Middle frontal gyrus (tissue), 1 donor: ENCODE measurements around the gene NPAS3.

ENCODE experiments used
- DNase-seq: peaks from one replicate; pipeline ENCODE4 v3.0.0-alpha.2; 2015; ENCODE audit warnings: low spot score; ENCODE audit errors: extremely low spot score

NPAS3 gene

GRCh38 chr14:33165144-33165925 lies 226.7 kb downstream of the NPAS3 start:
- DNase-seq = no peak

- DNase-seq = no peak
Observed at GRCh38 chr14:33165926-33166289, 227.2 kb downstream of the NPAS3 start.

GRCh38 chr14:33175951-33176350 lies 237.3 kb downstream of the NPAS3 start:
- DNase-seq = no peak

GRCh38 chr14:33184587-33184986 lies 245.9 kb downstream of the NPAS3 start:
- no peak for DNase-seq

GRCh38 chr14:33186656-33187055 lies 248.0 kb downstream of the NPAS3 start:
- no peak for DNase-seq

GRCh38 chr14:33188880-33189279 lies 250.2 kb downstream of the NPAS3 start:
- DNase-seq = no peak

GRCh38 chr14:33191855-33192254 lies 253.2 kb downstream of the NPAS3 start:
- no peak for DNase-seq

- no peak for DNase-seq
Observed at GRCh38 chr14:33194551-33194950, 255.9 kb downstream of the NPAS3 start.

- no peak for DNase-seq
Observed at GRCh38 chr14:33198684-33199083, 260.0 kb downstream of the NPAS3 start.

GRCh38 chr14:33201116-33201515 lies 262.4 kb downstream of the NPAS3 start:
- no peak for DNase-seq

- DNase-seq = no peak
Observed at GRCh38 chr14:33206981-33207380, 268.3 kb downstream of the NPAS3 start.

GRCh38 chr14:33207467-33208017 lies 268.9 kb downstream of the NPAS3 start:
- no peak for DNase-seq

- no peak for DNase-seq
Observed at GRCh38 chr14:33210311-33210710, 271.6 kb downstream of the NPAS3 start.

GRCh38 chr14:33218026-33218425 lies 279.3 kb downstream of the NPAS3 start:
- DNase-seq = no peak

- DNase-seq = no peak
Observed at GRCh38 chr14:33219957-33220356, 281.3 kb downstream of the NPAS3 start.

GRCh38 chr14:33229269-33229929 lies 290.7 kb downstream of the NPAS3 start:
- peak; percentile 68 for DNase-seq

- DNase-seq = no peak
Observed at GRCh38 chr14:33230021-33230420, 291.3 kb downstream of the NPAS3 start.

- no peak for DNase-seq
Observed at GRCh38 chr14:33232031-33232430, 293.4 kb downstream of the NPAS3 start.

GRCh38 chr14:33237115-33237740 lies 298.5 kb downstream of the NPAS3 start:
- DNase-seq = no peak

- no peak for DNase-seq
Observed at GRCh38 chr14:33239465-33239864, 300.8 kb downstream of the NPAS3 start.

GRCh38 chr14:33240466-33240865 lies 301.8 kb downstream of the NPAS3 start:
- DNase-seq = no peak

GRCh38 chr14:33241331-33241730 lies 302.7 kb downstream of the NPAS3 start:
- DNase-seq = no peak
